ENCODE measurements around the gene TMOD2. TPM values are rescaled to one million over a fixed set of nuclear protein-coding genes. Genes with fewer than 3 reads are reported as not detected.

The TMOD2 gene
- total RNA-seq, 2 experiments from 2014 or later, result 5.7 to 6.7 TPM

DNA sequence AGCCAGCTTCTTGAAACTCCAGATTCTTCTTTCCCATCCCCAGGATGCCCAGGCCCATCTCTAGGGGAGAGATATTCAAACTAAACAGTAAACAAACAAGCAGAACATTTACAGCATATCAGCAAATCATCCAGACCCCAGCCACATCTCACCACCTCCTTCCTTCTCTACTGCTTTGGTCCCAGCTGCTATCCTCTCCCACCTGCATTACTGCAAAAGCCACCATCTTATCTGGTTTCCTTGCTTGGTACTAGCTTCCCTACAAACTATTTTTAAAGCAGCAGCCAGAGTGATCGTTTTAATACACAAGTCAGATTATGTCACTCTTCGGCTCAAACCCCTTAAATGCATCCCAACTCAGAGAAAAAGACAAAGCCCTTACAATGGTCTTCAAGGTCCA, 18.8 kb upstream of the TMOD2 start:
- POLR2A ChIA-PET, result interaction anchor here (0.6 to 1.2 kb wide), 2 partner anchors 110 to 288 kb away, joined by 3 read pairs; partner anchors contain the start of gene DMXL2
- CTCF ChIA-PET, result interaction anchor here (2.0 to 3.6 kb wide), 2 partner anchors 44 to 82 kb away, joined by 8 to 13 read pairs; no protein-coding TSS in a partner anchor

DNA sequence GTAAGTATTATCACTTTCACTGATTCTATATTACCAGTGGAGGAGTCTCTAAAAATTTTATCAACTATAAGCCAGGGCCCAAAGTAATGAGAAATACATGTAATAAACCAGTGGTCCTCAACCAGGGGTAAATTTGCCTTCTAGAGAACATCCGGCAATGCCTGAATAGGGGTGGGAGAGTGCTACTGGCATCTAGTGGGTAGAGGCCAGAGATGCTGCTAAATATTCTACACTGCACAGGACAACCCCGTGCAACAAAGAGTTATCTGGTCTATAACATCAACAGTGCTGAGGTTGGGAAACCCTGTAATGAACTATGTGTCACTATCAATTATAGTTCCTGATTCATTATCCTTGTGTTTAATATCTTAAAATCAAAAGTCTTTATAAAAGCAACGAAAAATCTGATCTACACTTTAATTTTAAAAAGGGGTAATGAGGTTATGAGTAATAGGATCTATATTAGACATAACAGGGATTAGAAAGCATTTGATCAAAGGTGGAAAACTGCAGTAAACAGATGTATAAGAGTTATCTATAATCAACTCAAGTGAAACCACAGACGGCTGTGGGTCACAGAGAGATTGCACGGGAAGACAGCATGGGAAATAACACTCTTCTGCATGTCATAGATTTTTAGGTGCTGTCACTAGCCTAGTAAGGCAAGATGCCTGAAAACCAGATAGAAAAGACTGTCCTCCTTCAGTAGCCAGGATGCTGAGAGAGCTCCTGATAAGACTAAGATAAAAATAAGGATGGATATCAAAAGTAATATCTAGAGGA, 16.0 kb upstream of the TMOD2 start:
- ChIA-PET CTCF (interaction anchor here (2.0 kb wide), 1 partner anchor 41 kb away, joined by 10 read pairs; no protein-coding TSS in a partner anchor), POLR2A (no interaction called here)

DNA sequence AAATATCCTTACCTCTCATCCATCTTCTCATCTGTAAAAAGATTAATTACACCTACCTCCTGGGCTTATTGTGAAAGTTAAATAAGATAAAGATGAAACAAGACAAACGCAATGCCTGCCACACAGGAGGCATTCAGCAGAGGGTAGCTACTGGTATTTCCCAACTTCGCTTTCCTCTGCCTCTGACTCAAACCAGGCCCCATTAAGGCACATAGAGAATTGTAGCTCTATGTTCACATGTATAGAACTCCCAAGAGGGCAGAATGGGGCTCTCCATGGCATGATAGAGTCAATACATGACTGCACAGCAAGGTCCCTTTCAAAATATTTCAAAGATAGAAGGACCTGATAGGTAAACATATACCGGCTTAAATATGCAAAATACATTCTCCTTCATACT, 15.3 kb upstream of the TMOD2 start:
- POLR2A ChIA-PET, result interaction anchor here (0.7 to 1.9 kb wide), 3 partner anchors 16 to 443 kb away, joined by 3 to 7 read pairs (median 3); no protein-coding TSS in a partner anchor

DNA sequence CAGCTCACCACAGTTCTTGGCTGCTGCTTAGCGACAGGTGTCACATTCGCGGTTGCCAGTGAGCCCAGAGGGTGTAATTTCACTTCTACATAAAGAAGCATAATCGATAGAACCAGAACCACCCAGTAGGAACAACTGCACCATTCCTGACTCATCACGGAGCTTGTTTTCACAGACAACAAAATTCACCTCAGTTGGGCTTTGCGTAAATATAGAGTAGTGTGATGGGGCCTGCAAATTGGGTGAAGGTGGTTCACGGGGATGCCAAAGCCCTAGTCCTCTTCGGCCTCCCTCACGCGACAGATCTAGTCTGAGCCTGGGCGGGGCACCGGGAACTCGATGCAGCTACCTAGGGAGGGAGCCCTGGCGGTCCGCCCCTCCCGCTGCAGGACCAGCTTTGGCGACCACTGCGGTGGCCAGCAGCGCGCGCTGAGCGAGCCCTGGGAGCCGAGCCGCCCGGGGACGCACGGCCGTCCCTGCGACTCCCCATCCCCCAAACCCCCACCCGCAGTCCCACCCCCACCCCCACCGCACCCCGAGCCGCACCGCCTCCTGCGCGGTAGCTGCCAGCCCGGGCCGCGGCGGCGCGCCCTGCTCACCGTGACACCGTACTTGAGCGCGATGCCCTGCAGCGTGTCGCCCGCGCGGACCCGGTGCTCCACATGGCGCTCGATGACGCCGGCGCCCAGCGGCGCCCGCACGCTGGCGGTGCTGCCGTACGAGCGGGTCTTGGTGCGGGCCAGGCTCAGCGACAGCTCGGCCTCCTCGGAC, 14.5 kb upstream of the TMOD2 start:
- POLR2A ChIA-PET, result interaction anchor here (0.6 to 1.9 kb wide), 5 partner anchors 10 to 442 kb away, joined by 3 to 7 read pairs (median 3); no protein-coding TSS in a partner anchor
- CTCF ChIA-PET, result interaction anchor here (1.3 to 2.0 kb wide), 3 partner anchors 14 to 87 kb away, joined by 3 to 10 read pairs (median 4); partner anchors contain the start of gene TMOD2

More for the DNA sequence above, 15.3 kb upstream of the TMOD2 start:
- CTCF ChIA-PET, result interaction anchor here (1.3 to 2.0 kb wide), 2 partner anchors 15 to 40 kb away, joined by 4 to 10 read pairs; partner anchors contain the start of gene TMOD2

DNA sequence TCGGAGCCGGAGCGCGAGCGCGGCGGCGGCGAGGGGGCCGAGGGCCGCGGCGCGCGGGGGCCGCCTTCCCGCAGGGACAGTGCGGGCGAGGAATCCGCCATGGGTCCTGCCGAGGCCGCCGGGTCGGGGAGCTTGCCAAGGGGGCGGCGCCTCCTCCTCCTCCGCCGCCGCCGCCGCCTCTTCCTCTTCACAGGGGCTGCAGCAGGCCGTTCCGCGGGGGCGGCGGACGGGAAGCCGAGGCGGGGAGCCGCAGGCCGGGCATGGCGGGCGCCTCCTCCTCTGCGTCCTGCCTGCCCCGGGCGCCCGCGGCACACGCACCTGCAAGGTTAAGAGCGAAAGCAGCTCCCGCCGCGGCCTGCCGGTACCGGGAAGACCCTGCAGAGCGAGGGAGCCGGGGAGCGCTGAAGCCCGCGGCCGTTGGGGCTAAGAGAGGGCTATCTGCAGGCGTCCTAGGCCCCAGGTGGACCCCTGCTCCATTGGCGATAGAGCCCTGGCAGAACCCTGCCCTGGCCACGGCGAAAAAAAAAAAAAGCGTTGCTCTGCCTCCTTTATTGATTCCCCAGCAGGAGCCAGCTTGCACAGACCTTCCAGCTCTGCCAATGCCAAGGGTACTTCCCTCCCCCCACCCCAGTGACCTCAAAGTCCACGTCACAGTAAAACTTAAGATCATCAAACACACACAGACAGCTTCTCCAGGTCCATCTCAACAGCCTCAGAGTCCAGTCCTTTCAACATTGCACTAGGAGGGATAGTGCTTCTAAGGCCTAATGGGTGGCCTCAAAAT, 13.7 kb upstream of the TMOD2 start, which contains the start of gene LYSMD2:
TSS of gene LYSMD2 (minus strand) at position 134 of the 784 bp plus-strand sequence. CDS start at position 101, 33 bp downstream.
- CTCF ChIA-PET, result interaction anchor here (0.7 to 1.3 kb wide), 3 partner anchors 38 to 442 kb away, joined by 3 read pairs; no protein-coding TSS in a partner anchor
- POLR2A ChIA-PET, result interaction anchor here (0.6 to 1.9 kb wide), 4 partner anchors 10 to 133 kb away, joined by 3 to 7 read pairs (median 4); no protein-coding TSS in a partner anchor

DNA sequence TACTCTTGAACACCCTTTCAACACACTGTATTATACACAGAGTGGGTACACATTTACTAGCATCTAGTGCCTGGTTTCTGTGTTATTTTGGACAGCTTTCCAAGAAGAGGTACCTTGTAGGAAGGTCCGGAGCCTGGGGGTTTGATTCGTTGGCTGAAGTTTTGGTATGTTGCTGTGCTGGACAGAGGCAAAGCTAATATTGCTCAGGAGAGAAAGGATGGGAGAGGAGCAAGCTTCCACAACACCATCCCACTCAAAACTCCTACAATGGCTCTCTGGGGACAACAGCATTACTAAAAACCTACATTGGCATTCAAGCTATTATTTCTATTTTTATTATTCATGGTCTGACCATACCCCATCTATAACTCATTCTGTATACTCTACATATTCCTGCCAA, 12.8 kb upstream of the TMOD2 start:
- CTCF ChIA-PET, result interaction anchor here (0.8 to 1.5 kb wide), 3 partner anchors 38 to 88 kb away, joined by 3 to 4 read pairs (median 3); no protein-coding TSS in a partner anchor

DNA sequence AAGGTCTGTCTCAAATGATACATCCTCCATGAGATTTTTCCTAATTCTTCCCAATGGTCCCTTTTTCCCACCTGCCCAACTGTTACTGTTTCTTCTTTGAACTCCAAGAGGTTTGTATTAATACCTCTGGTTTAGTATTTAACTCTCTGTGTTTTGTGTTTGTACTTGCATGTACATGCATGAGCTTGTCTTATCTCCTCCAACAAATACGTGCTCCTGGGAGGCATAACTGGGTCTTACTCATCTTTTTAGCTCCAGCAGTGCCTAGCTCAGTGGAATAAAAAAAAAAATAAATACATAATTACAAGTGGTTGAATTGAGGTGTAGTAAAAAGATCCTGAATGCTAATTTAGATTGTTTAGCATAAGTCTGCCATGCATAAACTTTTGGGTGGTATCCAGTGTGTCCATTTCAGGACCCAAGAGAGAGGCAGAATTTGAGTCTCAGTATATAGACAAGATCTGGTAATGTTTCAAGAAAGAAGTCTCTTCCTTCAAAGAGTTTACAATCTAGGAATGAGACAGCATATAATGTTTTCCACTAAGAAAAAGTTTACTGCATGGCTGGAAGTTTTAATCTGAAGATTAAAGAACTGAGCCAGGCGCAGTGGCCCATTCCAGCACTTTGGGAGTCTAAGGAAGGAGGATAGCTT, 12.2 kb upstream of the TMOD2 start:
- ChIA-PET POLR2A (no interaction called here), CTCF (interaction anchor here (0.8 to 1.5 kb wide), 3 partner anchors 14 to 89 kb away, joined by 3 to 4 read pairs (median 3); no protein-coding TSS in a partner anchor)

More for the DNA sequence above, 12.8 kb upstream of the TMOD2 start:
- POLR2A ChIA-PET, result interaction anchor here (0.6 to 1.3 kb wide), 2 partner anchors 11 to 134 kb away, joined by 3 to 5 read pairs; no protein-coding TSS in a partner anchor

DNA sequence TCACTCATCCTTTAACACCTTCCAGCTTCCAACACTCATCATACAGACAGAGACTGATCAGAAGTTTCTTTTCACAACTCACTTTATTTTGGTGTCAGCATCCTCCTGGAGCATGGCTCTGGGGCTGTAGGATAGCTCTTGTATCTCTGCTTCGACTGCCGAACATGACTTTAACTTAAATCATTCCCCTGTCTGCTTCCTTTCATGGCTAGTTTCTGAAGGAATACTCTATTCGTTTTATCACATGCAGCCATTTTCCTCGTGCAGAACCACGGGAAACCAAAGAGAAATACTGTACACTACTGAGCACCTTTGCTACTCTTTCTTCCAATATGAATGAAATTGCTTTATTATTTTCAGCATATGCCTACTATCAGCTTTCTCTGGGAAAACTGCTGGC, 2.1 kb upstream of the TMOD2 start:
- ChIA-PET CTCF (interaction anchor here (0.9 kb wide), 1 partner anchor 126 kb away, joined by 3 read pairs; the partner anchor contains the start of gene DMXL2), POLR2A (interaction anchor here (1.4 kb wide), 1 partner anchor 11 kb away, joined by 5 read pairs; the partner anchor contains the start of gene LYSMD2)

DNA sequence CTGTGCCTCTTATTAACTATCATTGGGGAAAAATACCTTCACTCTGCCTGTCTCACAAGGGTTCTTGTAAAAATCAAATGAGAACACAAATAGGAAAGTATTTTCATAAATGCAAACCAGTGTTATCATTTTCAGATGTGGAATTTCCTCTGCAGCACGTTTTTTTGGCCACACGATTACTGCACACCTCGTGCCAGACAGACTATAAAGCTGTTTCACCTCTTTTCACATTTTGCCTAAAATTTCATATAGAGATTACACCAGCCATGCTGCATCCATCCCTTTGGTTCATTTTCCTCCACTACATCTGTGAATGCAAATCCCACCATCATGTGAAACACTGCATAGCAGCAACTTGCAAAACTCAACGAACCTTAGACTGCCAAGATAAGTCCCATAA, 1.2 kb upstream of the TMOD2 start:
- POLR2A ChIA-PET, result no interaction called here
- CTCF ChIA-PET, result no interaction called here

DNA sequence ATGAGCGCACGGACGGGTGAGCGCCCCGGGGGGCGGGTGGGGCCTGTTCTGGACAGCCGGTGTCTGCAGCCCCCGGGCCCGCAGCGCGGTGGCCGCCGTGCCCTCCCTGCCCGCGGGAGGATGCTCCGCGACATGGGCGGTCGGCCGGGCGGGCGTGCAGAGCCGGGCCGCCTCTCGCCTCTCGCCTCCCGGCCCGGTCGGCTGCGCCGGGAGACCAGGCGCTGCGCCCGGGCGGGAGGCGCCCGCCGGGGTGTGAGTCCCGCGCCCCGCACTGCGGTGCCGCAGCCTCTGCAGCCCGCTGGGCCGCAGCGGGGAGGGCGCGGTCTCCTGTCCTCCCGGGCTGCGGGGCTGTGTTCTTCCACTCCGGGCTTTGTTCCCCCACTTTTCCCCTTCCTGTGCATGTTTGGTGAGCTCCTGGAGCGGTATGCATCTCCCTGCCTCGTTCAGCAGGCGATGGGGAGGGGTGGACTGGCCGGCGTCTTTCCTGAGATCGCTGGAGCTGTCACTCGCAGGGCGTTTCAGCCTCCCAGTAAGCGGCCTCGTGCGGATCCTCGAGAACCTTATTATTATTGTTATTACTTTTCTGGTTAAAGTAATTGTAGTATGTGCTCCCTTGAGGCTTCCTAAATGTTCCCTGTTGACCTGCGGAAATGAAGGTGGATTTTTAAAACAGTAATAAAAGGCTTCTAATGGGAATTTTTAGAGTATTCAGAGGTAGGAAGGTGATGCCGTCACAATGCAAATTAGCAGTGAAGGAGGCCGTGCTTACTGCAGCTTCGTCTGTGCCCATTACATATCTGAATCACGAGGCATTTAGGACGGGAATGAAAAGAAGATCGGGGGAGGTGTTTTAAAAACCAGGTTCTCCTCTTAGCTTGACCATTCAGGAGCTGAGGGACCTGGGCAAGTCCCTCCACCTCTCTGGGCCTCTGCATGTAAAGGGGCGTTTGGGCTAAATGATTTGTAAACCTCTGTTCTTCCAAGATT, 593 bp downstream of the TMOD2 start:
- POLR2A ChIA-PET, result interaction anchor here (1.1 kb wide), 1 partner anchor 15 kb away, joined by 7 read pairs; the partner anchor contains the start of gene LYSMD2
- CTCF ChIA-PET, result interaction anchor here (0.7 to 1.5 kb wide), 3 partner anchors 15 to 89 kb away, joined by 3 to 4 read pairs (median 3); no protein-coding TSS in a partner anchor

DNA sequence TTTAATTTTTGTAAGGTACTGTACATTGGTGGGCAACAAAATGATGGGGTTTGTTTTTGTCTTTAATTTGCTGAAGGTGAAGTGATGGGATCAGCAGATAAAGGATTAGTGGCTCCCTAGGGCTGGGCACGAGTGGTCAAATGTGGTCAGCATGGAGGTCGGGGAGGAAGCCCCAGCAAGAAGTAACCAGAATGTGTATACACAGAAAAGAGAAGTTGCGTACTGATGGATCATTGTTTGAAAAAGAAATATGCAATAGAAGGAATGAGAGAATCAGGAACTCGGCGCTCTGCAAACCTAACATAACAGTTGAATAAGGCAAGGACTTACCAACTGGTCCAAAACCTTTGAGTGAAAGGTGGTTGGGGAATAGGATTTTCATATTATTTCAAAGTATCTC, 1.5 kb downstream of the TMOD2 start:
- ChIA-PET POLR2A (no interaction called here), CTCF (interaction anchor here (1.2 kb wide), 1 partner anchor 24 kb away, joined by 3 read pairs; no protein-coding TSS in a partner anchor)

DNA sequence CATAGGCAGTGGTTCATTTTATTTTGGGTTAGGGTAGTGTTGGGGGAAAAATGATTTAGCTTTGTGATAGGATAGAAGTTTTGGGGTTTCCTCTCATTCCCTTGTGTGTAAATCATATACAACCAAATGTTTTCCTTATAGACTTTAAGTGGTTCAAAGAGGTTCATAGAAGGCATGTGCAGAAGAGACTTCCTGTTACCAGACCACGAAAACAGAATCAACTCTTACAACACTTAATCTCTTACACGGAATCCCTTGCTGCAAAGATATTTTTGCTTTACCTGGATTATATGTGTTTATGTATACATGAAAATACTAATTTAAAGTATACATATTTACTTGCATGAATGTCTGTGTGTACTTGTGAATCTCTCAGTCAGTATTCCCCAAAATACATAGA, 2.9 kb downstream of the TMOD2 start:
- POLR2A ChIA-PET, result interaction anchor here (0.6 kb wide), 1 partner anchor 83 kb away, joined by 4 read pairs; no protein-coding TSS in a partner anchor
- CTCF ChIA-PET, result interaction anchor here (0.7 to 1.0 kb wide), 2 partner anchors 64 to 104 kb away, joined by 3 read pairs; no protein-coding TSS in a partner anchor

DNA sequence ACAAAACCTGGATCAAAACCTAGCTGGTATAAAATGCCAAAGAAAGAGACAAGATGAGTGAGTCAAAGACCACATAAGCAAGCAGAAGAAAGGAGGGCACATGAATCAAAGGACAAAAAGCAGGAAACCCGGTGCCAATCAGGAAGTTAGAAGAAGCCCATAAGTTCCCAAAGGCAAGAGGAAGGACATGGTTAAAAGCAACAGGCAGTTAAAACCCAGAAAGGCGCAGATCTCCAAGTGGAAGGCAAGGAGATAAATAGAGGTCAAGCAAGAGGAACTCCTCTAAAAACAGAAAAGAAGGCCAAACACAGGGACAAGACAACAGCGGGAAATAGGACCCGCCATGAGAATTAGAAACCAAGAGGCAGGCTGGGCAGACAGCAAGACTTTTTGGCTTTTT, 4.4 kb downstream of the TMOD2 start:
- POLR2A ChIA-PET, result no interaction called here
- CTCF ChIA-PET, result interaction anchor here (3.4 kb wide), 1 partner anchor 21 kb away, joined by 16 read pairs; no protein-coding TSS in a partner anchor

DNA sequence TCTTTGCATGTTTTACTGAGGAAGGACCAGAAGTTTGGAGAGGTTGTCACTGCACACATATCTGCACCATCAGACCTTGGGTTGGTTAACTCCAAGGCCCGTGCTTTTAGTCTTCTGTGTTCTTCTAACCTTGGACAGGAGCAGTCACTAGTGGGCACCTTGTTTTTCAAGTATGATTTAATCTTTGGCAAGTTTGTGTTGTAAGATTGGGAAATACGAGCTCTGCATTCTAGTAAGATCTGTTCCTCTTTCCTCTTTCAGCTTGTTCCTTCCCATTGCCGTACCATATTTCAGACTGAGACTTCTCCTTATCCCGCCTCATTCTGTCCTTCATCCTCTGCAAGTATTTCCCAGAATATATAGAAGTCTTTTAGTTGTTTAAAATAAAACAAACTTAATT, 5.1 kb downstream of the TMOD2 start:
- ChIA-PET CTCF (interaction anchor here (3.4 kb wide), 1 partner anchor 20 kb away, joined by 16 read pairs; no protein-coding TSS in a partner anchor), POLR2A (no interaction called here)

DNA sequence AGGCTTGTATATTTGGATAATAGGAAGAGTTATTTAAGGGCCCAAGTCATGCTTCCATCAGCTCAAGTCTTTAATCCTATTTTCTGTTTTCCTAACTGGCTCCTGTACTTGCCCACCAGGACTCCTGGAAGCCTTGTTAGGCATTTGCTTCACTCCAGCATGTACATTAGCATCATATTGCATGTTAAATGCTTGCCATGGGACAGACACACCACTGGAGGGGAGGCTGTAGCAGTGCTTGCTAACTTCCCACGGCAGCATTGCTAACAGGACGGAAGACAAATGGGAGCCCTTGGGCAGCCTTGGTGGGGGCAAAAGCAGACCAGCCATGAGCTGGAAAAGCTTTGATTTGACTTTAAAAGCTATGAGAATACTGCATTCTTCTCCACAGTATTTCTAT, 6.1 kb downstream of the TMOD2 start:
- ChIA-PET CTCF (interaction anchor here (3.4 kb wide), 1 partner anchor 19 kb away, joined by 16 read pairs; no protein-coding TSS in a partner anchor), POLR2A (no interaction called here)

DNA sequence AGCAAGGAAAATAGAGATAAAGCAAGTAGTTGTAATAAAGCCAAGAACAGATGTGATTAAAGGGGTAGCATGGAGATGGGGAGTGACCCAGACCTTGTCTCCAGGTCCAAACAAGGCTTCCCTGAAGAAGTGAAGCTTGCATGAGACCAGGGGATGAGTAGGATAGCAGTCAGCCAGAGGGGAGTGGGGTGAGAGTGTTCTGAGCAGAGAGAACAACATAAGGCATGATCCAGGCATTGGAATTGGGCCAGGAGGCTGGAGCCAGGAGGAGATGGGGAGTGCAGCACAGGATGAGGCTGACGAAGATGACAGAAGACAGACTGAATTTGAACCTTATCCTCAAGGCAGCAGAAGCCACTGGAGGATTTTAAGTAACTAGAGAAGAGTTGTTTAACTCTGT, 7.2 kb downstream of the TMOD2 start:
- CTCF ChIA-PET, result no interaction called here
- POLR2A ChIA-PET, result no interaction called here
